K562 (cell line): Measurements from ENCODE around the gene KLK10. TPM values are rescaled to one million over a fixed set of nuclear protein-coding genes. Genes with fewer than 3 reads are reported as not detected.
A peak's percentile ranks its signal among the peaks of the same experiment; 100 is the strongest.

Experiments used
- ATAC-seq: fragments of 200-7000 bp; cut with Tn5 transposase; 3 replicates; pipeline ENCODE4 v1.9.1; 2020; ENCODE audit warnings: moderate library complexity
- BruUV-seq: library from RNA; stranded (reverse); fragments of 400-500 nt; replicated peaks from 2 replicates; lab custom pipeline; 2021; lab: Mats Ljungman, UMichigan
- CTCF ChIA-PET: fragments of 300-600 bp; formaldehyde crosslinking; extraction: SDS; loops from one replicate; lab custom pipeline; 2021; ENCODE audit warnings: low intra/inter-chr PET ratio; lab: Yijun Ruan, JAX
- POLR2A ChIA-PET: fragments of 300-600, 350-650 bp; sonication (Branson Sonifier 250); formaldehyde crosslinking; extraction: SDS; loops from one replicate; lab custom pipeline; 2021; ENCODE audit warnings: antibody characterized with exemption, inconsistent platforms; lab: Yijun Ruan, JAX
- DNase-seq, 4 experiments: peaks; one replicate each; pipeline versions ENCODE4 v3.0.0 to v3.0.0-alpha.2; 2011 to 2018; ENCODE audit warnings: low spot score in 3 of 4, mixed read lengths in 3 of 4; ENCODE audit errors: extremely low read depth in 1 of 4
- FAIRE-seq: peaks from 2 replicates; lab custom pipeline; 2011; peaks lifted over from hg19 to GRCh38; lab: Jason Lieb, UNC
- H2AFZ ChIP-seq: 2 replicates; pipeline ENCODE4 v1.6.0; 2011; ENCODE audit warnings: low read depth, low read length, control low read depth, inconsistent platforms
- H3K27ac ChIP-seq: fragments of 200-600 bp; 3 replicates; pipeline ENCODE4 v1.8.0; 2011; ENCODE audit warnings: low read depth, mild to moderate bottlenecking, control low read depth, inconsistent platforms, low read length, moderate library complexity, mixed read lengths; ENCODE audit errors: extremely low read depth
- H3K27me3 ChIP-seq, 2 experiments: fragments of 300-600 bp in 1 of 2; 2 replicates in 1 of 2; 3 replicates in 1 of 2; pipeline versions ENCODE4 v1.6.0 to v1.8.0; 2011; ENCODE audit warnings: inconsistent platforms in 2 of 2, low read length in 2 of 2, mild to moderate bottlenecking in 1 of 2, mixed read lengths in 1 of 2, moderate library complexity in 1 of 2; ENCODE audit not compliant: control insufficient read depth in 2 of 2, insufficient read depth in 2 of 2
- H3K36me3 ChIP-seq: fragments of 300-600 bp; 3 replicates; pipeline ENCODE4 v1.8.0; 2011; ENCODE audit warnings: mild to moderate bottlenecking, low read length, inconsistent platforms; ENCODE audit not compliant: control insufficient read depth, insufficient read depth
- H3K4me1 ChIP-seq, 2 experiments: fragments of 200-600 bp in 1 of 2; replicated peaks in 1 of 2; 2 replicates in 1 of 2; 3 replicates in 1 of 2; pipeline versions ENCODE4 v1.5.1 to v1.8.0; 2011; ENCODE audit warnings: inconsistent platforms in 2 of 2, low read length in 2 of 2, mild to moderate bottlenecking in 1 of 2, mixed read lengths in 1 of 2, moderate library complexity in 1 of 2; ENCODE audit not compliant: control insufficient read depth in 2 of 2, insufficient read depth in 2 of 2
- H3K4me2 ChIP-seq: 2 replicates; pipeline ENCODE4 v1.6.1; 2011; ENCODE audit warnings: low read length, control low read depth, inconsistent platforms, mixed read lengths; ENCODE audit not compliant: insufficient read depth
- H3K4me3 ChIP-seq: fragments of 200-600 bp; sonication (generic), shearing (Covaris generic); 2 replicates; pipeline ENCODE4 v1.5.1; 2016; ENCODE audit warnings: control low read depth, inconsistent platforms
- H3K79me2 ChIP-seq: fragments of 200-600 bp; 3 replicates; pipeline ENCODE4 v1.8.0; 2011; ENCODE audit warnings: low read length, inconsistent platforms; ENCODE audit not compliant: control insufficient read depth, insufficient read depth
- H3K9ac ChIP-seq, 2 experiments: 2 replicates each; pipeline versions ENCODE4 v1.6.0 to v1.6.1; 2011; ENCODE audit warnings: low read depth in 2 of 2, low read length in 2 of 2, control low read depth in 1 of 2, inconsistent platforms in 1 of 2, mild to moderate bottlenecking in 1 of 2, mixed read lengths in 1 of 2; ENCODE audit not compliant: insufficient read depth in 1 of 2
- H3K9me1 ChIP-seq: one replicate; pipeline ENCODE4 v1.6.0; 2011; ENCODE audit warnings: inconsistent platforms, mild to moderate bottlenecking, low read length, moderate library complexity; ENCODE audit not compliant: control insufficient read depth, insufficient read depth
- H3K9me3 ChIP-seq: replicated peaks from 2 replicates; pipeline ENCODE4 v1.5.1; 2011; ENCODE audit warnings: low read depth, low read length, inconsistent platforms; ENCODE audit not compliant: control insufficient read depth, insufficient read depth
- H4K20me1 ChIP-seq: replicated peaks from 2 replicates; pipeline ENCODE4 v1.6.1; 2011; ENCODE audit warnings: low read length, inconsistent platforms, mixed read lengths; ENCODE audit not compliant: control insufficient read depth, insufficient read depth
- DPF2 ChIP-seq: fragments of 450-650 bp; IDR thresholded peaks from 2 replicates; pipeline ENCODE4 v1.6.1; 2016
- EHMT2 ChIP-seq: fragments of 450-650 bp; IDR thresholded peaks from 2 replicates; pipeline ENCODE4 v1.6.1; 2018; ENCODE audit warnings: antibody characterized with exemption
- ELF4 ChIP-seq: fragments of 450-650 bp; formaldehyde crosslinking; IDR thresholded peaks from 2 replicates; pipeline ENCODE4 v1.4.0; 2022; ENCODE audit warnings: missing genetic modification characterization
- HDAC1 ChIP-seq, 2 experiments: fragments of 450-650 bp; IDR thresholded peaks; 2 replicates each; pipeline ENCODE4 v1.6.1; 2016 to 2017; ENCODE audit warnings: inconsistent platforms in 1 of 2, mild to moderate bottlenecking in 1 of 2, moderate library complexity in 1 of 2
- HMG20A ChIP-seq: fragments of 450-650 bp; formaldehyde crosslinking; conservative IDR thresholded peaks from 2 replicates; pipeline ENCODE4 v1.4.0; 2020; ENCODE audit warnings: mild to moderate bottlenecking, mixed read lengths
- KDM1A ChIP-seq, 2 experiments: fragments of 450-650 bp; IDR thresholded peaks; 2 replicates each; pipeline ENCODE4 v1.6.1; 2016; ENCODE audit warnings: mild to moderate bottlenecking in 2 of 2
- MAZ ChIP-seq, 2 experiments: fragments of 450-650 bp in 1 of 2; sonication (generic) in 1 of 2; formaldehyde crosslinking; IDR thresholded peaks in 1 of 2; conservative IDR thresholded peaks in 1 of 2; 2 replicates each; pipeline versions ENCODE4 v1.4.0 to v1.5.0; 2020; ENCODE audit warnings: mild to moderate bottlenecking in 1 of 2, missing genetic modification reagents in 1 of 2
- MYC ChIP-seq, 2 experiments: fragments of 250-450 bp in 1 of 2; sonication (Bioruptor Pico) in 1 of 2; IDR thresholded peaks; 2 replicates each; pipeline versions ENCODE4 v1.5.1 to v1.6.1; 2012 to 2021; ENCODE audit warnings: low read depth in 2 of 2, borderline replicate concordance in 1 of 2, improper control_type of control experiment in 1 of 2, low read length in 1 of 2, mild to moderate bottlenecking in 1 of 2, moderate library complexity in 1 of 2
- NFE2 ChIP-seq: IDR thresholded peaks from 2 replicates; pipeline ENCODE4 v1.6.1; 2014; ENCODE audit warnings: antibody characterized with exemption, low read depth
- NR1H2 ChIP-seq: sonication (generic); formaldehyde crosslinking; IDR thresholded peaks from 2 replicates; pipeline ENCODE4 v1.4.0; 2020; ENCODE audit warnings: mild to moderate bottlenecking, missing genetic modification reagents
- ZNF133 ChIP-seq: fragments of 250-450 bp; sonication (Bioruptor Pico); IDR thresholded peaks from 2 replicates; pipeline ENCODE4 v1.4.0; 2020; ENCODE audit warnings: mild to moderate bottlenecking
- ZNF263 ChIP-seq: sonication (generic); formaldehyde crosslinking; IDR thresholded peaks from 2 replicates; pipeline ENCODE4 v1.8.0; 2022; ENCODE audit warnings: mild to moderate bottlenecking, missing genetic modification reagents, borderline replicate concordance
- ZNF695 ChIP-seq: fragments of 450-650 bp; formaldehyde crosslinking; IDR thresholded peaks from 2 replicates; pipeline ENCODE4 v1.4.0; 2020; ENCODE audit warnings: mild to moderate bottlenecking, moderate library complexity
- WGBS: fragments of 100-300 bp; shearing (Covaris generic); methylation state at CpG from one replicate; pipeline ENCODE4 v1.1.6; 2016; ENCODE audit warnings: low coverage, mixed read lengths; ENCODE audit not compliant: insufficient coverage; ENCODE audit errors: missing lambda C conversion rate; 5-methylcytosine and 5-hydroxymethylcytosine counted together
- in situ Hi-C: fragments of 300-500 bp; cut with MboI; formaldehyde crosslinking; loops from 4 replicates; pipeline ENCODE4 v1.15.0; 2018; ENCODE audit warnings: inconsistent platforms, mixed read lengths
- intact Hi-C: fragments of 100-400 bp; cut with micrococcal nuclease; formaldehyde crosslinking; loops from 2 replicates; pipeline ENCODE4 v1.14.2; 2022
- polyA plus RNA-seq, 8 experiments: library from polyadenylated mRNA; depleted of rRNA in 4 of 8; stranded (reverse) in 5 of 8; unstranded in 3 of 8; fragments of >200 nt; fragmentation: Nextera tagmentation in 2 of 8; fragmentation: Illumina TruSeq in 1 of 8; extraction: Ambion mirVana in 2 of 8; extraction: Trizol in 1 of 8; gene quantifications; 2 replicates each; pipeline versions ENCODE4 v1.2.1 to v1.2.3, GENCODE V29; 2011 to 2014; ENCODE audit warnings: inconsistent platforms in 1 of 8, missing spikeins in 1 of 8
- total RNA-seq, 7 experiments: library from RNA; depleted of rRNA in 6 of 7; stranded (reverse); fragments of >200 nt in 6 of 7; fragmentation: Illumina TruSeq in 2 of 7; extraction: Trizol in 2 of 7; gene quantifications; 2 replicates each; pipeline versions ENCODE4 v1.2.1 to v1.2.3, GENCODE V29; 2011 to 2021; ENCODE audit warnings: low replicate concordance in 1 of 7

Gene KLK10
- total and polyA plus RNA-seq, 9 of the 15 experiments (the other 6 are each of a cell fraction or from before 2014, with no cell fraction given): 0.11 TPM; not detected in 8

DNA sequence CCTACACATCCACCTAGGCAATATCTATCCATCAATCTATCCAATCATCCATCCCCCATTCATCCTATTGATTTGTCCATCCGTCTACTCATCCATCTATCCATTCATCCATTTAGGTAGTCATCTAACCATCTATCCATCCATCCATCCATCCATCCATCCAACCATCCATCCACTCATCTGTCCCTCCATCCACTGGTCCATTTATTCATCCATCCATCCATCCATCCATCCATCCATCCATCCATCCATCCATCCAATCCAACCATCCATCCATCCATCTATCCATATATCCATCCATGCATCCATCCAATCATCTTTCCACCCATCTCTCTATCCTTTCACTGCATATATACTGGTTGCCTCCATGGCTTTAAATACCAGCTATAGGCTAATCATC is 41.5 kb upstream of the KLK10 start:
- Histone ChIP-seq H3K27me3 (no peaks in the 10 kb centered on the region), H4K20me1 (no peaks in the 10 kb centered on the region), H3K27ac (no peak overlapping the region), H3K4me2 (no peak overlapping the region), H3K79me2 (no peaks in the 10 kb centered on the region), H3K36me3 (no peaks in the 10 kb centered on the region), H3K9ac (no peak overlapping the region), H3K4me3 (no peak overlapping the region), H2AFZ (no peak overlapping the region), H3K4me1 (peaks cover 13 to 15% of the 10 kb centered on the region in 2 experiments), H3K9me1 (no peaks in the 10 kb centered on the region), H3K9me3 (no peaks in the 10 kb centered on the region)
- intact Hi-C loops: no loop called here
- CTCF ChIA-PET: no interaction called here
- ATAC-seq: no peak
- TF ChIP-seq KDM1A (IDR thresholded peaks at IDR 0.05): 0 out of 4 replicates have a peak, but pooled peaks of 1 of the 2 experiments have one; percentile 21
- no peak for TF ChIP-seq ZNF133 (CRISPR knock-in tag)
- no peak for TF ChIP-seq ZNF695
- no peak for TF ChIP-seq ZNF263 (CRISPR knock-in tag)
- TF ChIP-seq NFE2: no peak
- TF ChIP-seq EHMT2: peak; percentile 66; the same call in 1 of the 2 replicates
- TF ChIP-seq NR1H2: no peak
- TF ChIP-seq ELF4 (CRISPR knock-in tag): peak; percentile 74; the same call in 1 of the 2 replicates
- no peak for TF ChIP-seq MAZ (CRISPR knock-in tag; conservative IDR thresholded peaks at IDR 0.05 in 1 of 2, IDR thresholded peaks at IDR 0.05 in 1 of 2)
- no peak for TF ChIP-seq MYC (IDR thresholded peaks at IDR 0.05; ENCODE audit: low read depth, low read length)
- no peak for TF ChIP-seq MYC (CRISPR knock-in tag; IDR thresholded peaks at IDR 0.05; ENCODE audit: borderline replicate concordance, low read depth)
- TF ChIP-seq HMG20A (CRISPR knock-in tag): no peak
- no peak for TF ChIP-seq DPF2
- TF ChIP-seq HDAC1 (IDR thresholded peaks at IDR 0.05): 0 out of 4 replicates have a peak, but pooled peaks of 1 of the 2 experiments have one; percentile 13
- 0% methylated on average over 1 of the region's 1 CpG for WGBS
- in situ Hi-C loops: no loop called here
- POLR2A ChIA-PET: interaction anchor here (0.9 kb wide), 1 partner anchor 16 kb away, joined by 4 read pairs; no protein-coding TSS in a partner anchor
- FAIRE-seq: no peak
- BruUV-seq: no TSS peak
- no peak for DNase-seq
